NCI-H69 (cell line): ENCODE results near the gene CREB5.
A peak's percentile ranks its signal among the peaks of the same experiment; 100 is the strongest.
"Not testable (repeated sequence)": the region's sequence is repeated elsewhere in the genome, so short reads cannot be mapped to it uniquely, and the experiment has no call there.

Source experiments
- DNase-seq: peaks from one replicate; lab custom pipeline; 2025; lab: John Stamatoyannopoulos, UW

Gene CREB5

DNA sequence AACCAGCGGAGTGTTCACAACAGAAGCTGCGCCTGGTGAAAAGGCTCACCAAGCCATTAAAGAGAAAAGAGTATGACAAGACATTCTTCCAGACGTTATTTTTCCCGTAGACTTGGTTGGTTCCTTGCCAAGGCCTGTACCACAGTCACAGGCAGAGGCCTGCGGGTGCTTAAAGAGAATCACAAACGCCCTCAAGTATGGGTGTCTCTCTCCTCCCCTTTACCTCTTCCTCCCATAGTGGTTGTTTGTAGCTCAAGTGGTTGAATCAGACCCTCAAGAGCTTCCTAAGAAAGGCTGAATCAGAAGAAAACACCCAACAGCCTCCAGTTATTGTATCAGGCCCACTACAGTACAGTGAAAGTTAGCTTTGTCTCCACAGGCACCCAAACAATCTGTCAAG, 169.0 kb downstream of the CREB5 start:
- DNase-seq = no peak

DNA sequence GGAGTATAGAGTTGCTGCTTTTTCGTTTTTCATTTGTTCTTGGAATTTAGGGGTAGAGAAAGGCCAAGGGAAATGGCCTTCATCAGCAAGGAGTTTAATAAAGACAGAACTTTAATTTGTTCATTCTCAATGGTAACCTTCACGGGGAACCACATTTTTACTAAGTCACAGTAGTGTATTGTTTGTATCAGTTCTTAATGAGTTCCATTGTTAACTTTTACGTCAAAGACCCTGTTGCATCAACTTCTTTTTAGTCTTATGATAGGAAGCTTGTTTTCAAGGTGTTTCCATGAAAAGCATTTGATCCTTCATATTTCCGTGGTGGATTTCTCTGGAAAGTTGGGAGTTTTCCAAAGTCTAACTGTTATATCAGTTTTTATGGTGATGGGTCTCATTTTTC, 169.9 kb downstream of the CREB5 start:
- DNase-seq = no peak

DNA sequence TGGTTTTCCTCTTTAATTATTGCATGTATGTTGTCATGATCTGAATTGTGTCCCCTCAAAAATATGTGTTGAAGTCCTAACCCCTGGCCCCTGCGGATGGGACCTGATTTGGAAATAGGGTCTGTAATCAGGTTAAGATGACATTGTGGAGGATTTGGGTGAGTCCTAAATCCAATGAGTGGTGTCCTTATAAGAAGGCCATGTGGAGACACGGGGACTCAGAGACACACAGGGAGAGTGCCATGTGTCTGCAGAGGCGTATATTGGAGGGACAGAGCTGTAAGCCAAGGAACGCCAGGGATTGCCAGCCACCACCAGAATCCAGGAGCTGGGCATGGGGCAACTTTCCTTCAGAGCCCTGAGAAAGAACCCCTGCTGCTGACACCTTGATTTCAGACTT, 171.9 kb downstream of the CREB5 start:
- DNase-seq = no peak

DNA sequence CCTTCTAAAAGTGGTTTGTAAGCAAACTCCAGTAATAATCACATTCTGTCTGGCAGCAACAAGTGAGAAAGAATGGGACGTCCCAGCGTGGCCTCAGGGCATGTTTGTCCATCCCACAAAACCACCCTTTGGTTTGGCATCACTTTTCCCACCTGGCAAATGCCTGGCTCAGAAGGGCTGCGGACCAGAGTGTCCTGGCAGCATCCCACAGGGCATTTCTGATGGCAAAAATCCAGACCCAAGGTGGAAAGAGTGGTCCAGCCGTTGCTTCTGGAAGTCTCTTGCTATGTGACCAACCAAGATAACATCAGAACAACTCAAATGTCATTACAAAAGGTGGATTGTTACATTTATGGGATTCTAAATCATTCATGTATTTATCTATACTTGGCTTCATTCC, 174.4 kb downstream of the CREB5 start:
- DNase-seq = peak; percentile 39

DNA sequence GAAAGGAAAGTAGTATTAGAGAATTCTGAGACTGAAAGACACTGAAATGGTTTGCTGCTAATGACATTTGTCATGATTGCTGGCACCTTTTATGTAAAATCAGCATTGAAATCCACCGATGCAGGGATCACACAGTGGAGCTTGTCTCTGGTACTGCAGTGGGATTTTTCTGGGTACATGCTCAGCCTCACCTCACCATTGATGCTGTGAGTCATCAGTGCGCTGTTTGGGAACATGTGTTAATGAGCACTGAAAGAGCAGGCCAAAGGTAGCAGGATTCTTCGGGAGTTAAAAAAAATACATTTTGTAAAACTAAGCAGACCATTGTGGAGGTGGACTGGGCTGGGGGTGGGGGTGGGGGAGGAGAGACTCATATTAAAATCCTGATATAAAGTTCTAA, 174.9 kb downstream of the CREB5 start:
- DNase-seq = peak; percentile 30

DNA sequence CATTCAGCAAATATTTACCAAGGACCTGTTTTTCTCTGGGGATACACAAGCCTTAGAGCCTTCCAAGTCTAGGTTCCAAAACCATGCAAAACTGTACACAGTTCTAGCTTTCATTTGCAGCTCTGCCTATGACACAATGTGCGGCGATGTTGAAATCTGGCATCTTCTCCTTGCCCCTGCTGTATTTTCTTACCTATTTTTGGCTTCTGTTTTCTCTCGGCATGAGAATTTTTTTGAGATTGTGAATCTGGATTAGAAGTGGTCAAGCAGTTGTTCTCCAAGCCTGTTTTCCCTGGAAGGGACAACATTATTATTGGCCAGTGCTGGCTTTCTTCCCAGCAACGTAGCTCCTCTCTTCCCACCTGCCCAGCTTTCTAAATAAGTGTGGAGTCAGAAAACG, 176.3 kb downstream of the CREB5 start:
- DNase-seq = no peak

DNA sequence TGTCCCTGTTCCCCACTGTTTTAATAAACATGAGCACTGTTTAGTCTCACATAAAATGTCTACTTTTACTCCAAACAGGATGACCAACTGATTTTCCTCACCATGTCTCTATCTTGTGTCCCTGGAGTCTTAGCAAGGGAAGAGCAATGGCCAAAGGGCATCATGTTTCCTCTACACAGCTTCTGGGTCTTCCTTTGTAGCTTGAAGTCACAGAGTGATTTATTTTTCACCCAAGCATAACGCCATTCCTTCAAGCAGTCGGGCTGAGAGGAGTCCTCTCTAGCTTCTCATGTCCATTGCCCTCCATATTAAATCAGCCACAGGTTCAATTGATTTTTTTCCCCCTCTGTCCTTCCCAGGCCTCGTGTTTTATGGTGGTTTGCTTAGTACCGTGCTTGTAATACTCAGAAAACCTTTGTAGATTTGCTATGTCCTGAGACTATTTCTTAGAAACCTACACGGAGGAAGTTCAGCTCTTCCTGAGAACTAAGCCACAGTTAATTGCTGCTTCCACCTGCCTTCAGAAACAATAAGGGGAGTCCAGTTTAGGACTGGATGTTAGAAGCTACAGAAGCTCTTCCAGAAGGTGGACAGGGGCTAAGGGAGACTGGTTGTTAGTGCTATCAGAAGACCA, 178.8 kb downstream of the CREB5 start:
- DNase-seq = no peak

DNA sequence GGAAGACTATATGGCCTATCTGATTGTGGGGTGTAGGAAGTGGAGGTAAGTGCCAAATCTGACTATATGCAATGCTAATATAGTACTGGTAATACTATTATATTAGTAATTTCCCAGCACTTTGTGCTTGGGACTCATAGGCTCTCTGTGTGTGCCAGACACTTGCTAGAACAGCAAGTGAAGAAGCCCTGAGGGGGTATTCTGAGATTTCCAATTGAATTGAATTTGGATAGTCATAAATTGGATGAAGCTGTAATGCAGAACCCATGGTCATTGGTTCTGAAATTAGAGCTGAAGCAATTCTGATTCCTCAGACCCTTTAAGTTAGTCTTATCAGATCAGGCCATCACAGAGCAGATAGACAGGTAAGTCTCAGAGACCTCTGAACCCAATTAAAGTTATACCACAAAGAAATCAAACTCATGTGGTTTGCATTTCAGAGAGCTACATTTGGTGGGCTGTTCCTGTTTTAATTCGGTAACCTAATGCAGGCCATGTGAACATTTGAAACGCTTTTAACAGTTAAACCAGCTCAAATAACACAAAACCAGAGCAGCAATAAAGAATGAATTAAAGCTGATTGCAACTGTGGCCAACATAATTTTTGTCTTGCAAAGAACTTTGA, 179.5 kb downstream of the CREB5 start:
- DNase-seq = no peak

DNA sequence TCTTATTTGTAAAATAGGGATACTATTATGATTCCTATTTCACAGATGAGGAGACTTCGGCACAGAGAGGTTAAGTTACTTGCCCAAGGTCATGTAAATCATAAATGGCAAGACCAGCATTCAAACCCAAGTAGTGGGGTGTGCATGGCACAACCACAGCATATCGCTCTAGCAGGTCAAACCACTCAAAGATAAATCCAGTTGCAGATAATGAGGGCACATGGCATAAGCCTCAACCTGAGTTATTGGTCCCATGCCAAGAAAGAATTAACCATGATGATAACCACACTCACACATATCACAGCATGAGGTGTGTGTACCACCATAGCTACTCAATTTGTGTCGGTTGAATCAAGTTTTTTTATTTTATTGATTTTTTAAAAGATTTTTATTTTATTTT, 180.5 kb downstream of the CREB5 start:
- peak; percentile 31 for DNase-seq

DNA sequence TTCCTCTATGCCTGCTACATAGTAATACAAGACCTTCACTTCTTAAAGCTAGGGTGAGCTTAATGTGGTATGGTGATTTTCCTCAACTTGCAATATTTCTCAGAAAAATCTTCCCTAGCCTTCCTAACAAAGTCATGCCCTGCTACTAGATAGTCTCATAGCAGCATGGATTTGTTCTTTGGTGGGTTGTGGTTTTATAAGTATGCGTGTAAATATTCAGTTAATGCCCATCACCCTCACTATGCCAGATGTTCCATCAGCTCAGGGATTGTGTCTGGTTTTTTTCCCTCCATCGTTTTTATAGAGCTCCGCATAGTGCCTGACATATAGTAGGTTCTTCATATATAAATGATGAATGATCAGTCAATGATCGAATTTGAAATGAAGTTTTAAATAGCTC, 182.8 kb downstream of the CREB5 start:
- no peak for DNase-seq

DNA sequence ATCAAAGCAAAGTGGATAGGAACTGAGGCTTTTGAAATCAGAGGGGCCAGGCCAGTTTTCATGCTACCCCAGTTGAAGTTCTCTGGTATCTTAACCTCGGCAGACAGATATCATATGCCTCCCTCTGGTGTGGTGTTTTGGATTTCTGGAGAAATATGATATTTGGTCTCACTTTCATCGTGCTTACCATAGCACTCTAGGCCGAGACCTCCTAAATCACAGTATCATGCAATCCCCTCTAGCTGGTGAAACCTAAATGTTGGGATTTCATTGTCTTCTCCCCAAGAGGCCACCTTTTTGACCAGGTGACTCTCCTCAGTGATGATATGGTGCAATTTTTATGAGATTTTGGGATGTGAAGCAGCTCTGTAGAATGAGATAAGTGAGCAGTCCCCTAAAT, 183.5 kb downstream of the CREB5 start:
- DNase-seq = no peak

DNA sequence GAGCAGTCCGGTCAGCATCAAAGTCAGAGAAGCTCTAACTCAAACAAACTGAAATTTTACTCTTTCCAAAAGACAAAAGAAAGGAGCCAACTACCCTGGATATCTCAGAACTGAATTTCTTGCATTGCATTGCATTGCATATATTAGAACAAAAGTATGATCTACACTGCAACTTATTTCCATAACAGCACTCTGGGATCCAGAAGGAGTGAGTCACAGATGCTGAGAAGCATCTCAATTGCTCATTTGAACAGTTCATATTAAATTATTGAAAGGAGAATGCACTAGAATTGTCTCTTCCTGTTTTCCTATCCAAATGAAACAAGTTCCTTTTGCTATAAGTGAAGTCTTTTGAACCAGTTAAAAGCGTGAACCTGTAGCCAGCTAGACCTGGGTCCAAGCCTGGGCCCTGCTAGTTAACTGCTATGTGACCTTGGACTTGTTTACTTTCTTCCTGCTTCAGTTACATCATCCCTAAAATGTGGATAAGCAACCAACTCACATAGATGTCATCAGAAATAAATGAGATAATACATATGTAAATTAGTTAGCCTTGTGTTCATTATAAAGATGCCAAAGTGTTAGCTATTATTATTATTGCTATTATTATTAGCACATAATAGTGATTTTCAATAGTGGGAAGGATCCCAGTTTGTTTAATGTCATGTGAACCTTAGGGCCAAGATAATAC, 184.1 kb downstream of the CREB5 start:
- DNase-seq = no peak

DNA sequence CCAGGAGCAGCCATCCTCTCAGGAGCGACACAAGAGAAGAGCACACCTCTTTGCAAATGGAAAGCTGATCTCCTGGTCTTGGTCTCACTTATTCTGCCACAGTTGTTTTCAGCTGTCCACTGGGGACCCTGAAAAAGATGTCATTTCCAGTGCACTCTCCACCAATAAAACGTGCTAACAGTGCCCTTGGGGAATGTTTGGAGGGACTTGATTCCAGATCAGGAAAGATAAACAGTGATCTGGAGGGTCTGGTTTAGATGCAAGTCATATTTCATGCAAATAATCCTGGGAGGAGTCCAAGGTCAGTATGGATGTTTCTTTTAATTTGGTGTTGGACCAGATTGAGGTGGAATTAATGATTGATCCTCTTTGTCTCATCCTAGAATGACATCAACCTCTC, 185.0 kb downstream of the CREB5 start:
- no peak for DNase-seq

DNA sequence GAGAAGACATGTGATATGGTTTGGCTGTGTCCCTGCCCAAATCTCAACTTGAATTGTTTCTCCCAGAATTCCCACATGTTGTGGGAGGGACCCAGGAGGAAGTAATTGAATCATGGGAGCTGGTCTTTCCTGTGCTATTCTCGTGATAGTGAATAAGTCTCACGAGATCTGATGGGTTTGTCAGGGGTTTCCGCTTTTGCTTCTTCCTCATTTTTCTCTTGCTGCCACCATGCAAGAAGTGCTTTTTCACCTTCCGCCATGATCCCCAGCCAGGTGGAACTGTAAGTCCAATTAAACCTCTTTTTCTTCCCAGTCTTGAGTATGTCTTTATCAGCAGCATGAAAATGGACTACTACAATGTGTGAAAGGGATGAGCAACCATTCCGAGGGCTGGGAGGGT, 185.7 kb downstream of the CREB5 start:
- DNase-seq = not testable (repeated sequence)

DNA sequence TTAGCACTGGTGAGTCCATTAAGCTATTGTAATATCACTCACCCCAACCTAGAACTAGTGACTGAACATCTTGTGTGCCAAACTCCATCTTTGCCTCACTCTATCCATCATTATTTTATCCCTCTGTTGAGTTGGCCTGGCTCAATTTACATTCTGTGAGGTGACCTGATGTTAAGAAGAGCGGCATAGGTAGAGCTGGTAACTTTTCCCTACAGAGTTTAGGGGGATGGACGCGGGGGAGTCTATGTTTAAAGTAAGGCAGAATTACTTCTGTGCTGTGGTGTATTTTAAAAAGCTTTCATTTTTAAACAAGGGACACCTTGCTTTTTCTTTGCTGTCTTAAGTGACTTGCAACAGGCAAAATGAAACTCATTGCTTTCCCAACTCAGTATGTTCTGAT, 186.3 kb downstream of the CREB5 start:
- no peak for DNase-seq

DNA sequence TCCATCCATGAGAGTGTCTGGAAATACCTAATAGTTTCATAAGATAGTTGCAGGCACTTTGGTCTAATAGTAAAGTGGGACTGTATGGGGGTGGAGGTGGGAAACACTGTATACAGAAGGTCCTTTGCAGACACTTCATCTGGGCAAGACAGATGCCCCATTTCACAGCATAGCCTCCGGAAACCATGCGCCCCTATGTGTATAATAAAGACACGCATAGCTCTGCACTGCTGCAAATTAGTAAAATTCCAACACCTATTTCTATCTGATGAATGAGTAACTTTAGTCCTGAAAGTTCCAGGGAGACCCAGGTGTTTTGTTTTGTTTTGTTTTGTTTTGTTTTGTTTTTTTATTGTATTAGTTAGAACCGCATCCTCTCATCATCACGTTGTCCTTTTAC, 187.1 kb downstream of the CREB5 start:
- no peak for DNase-seq

DNA sequence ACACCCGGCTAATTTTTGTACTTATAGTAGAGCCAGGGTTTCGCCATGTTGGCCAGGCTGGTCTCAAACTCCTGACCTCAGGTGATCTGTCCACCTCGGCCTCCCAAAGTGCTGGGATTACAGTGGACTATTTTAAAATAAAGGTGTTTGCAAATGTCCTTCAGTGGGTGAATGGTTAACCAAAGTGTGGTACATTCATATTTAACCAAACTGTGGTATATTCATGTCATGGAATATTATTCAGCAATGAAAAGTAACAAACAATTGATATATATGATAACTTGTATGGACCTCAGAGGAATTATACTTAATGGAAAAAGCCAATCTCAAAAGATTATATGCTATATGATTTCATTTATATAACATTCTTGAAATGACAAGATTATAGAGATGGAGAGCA, 190.0 kb downstream of the CREB5 start:
- no peak for DNase-seq

DNA sequence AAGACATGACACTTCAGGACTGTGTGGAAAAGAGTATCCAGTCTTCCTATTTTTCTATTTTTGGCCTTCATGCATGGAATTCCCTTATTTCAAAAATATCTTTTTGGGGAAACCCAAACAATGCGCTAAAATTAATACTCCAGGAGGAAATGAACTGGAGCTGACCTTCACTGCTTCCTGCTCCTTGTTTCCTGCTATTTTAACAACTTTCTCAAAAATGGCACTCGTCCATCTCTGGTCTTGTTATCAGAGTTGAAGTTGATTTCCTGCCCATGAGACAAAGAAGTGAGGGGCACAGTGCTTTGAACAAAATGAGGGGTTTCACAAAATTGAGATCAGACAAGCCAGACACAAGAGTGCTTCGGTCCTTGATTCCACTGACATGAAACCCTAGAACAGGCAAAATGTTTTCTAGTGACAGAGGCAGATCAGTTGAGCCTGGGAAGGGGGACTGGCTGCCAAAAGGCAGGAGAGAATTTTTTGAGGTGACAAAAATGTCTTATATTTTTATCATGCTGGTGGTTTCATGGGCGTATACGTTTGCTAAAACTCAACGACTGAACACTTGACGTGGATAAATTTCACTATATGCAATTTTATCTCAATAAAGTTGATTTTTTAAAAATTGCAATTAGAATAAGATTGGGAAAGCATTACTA, 193.2 kb downstream of the CREB5 start:
- no peak for DNase-seq

DNA sequence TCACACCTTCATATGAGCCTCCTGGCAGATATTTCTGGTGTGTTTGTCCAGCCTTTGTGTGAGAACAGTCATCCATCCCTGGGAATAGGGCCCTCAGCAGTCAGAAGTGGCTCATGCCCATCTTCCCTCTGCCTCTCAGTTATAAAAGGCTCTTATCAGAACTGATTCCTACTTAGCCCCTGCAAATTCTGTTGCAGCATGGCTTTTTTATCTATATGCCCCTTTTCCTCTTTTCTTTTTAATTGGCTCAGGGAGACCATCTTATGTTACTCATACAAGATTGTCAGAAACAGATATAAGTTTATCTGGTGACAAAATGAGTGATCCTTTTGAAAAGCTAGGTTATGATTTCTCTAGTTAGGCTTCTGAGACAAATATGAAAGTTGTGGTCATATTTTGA, 194.1 kb downstream of the CREB5 start:
- DNase-seq = no peak

DNA sequence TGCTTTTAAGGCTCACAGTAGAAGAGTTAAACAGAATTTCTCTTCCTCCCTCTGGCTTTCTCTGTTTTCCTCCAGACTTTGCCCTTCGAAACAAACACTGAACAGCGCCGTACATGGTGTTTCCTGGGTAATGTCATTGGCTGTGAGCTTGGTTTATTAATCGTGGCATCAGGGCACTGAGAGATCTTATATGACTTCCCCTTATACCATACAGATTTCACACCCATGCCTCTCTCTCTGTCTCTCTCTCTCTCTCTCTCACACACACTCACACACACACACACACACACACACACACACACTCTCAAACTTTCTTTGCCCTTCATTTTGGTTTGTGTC, 195.5 kb downstream of the CREB5 start:
- DNase-seq = no peak

DNA sequence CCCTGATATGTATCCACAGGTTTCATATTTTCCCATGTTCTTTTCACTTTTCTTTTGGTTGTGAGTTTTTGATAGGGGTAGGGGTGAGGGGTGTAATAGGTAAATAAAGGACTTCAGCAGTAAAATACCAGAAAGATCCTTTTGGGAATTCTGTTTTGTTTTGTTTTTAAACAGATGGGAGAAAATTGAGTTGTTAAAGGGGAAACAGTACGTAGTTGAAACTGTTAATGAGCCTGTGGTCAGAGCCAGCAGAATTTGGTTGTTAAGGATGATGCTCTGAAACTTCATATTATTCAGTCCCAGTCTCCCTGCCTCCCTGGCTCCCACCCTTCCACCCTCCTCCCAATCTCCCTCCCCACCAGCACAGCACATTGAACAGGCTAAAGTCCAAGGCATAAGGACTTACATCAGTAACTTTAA, 195.9 kb downstream of the CREB5 start:
- DNase-seq = no peak

DNA sequence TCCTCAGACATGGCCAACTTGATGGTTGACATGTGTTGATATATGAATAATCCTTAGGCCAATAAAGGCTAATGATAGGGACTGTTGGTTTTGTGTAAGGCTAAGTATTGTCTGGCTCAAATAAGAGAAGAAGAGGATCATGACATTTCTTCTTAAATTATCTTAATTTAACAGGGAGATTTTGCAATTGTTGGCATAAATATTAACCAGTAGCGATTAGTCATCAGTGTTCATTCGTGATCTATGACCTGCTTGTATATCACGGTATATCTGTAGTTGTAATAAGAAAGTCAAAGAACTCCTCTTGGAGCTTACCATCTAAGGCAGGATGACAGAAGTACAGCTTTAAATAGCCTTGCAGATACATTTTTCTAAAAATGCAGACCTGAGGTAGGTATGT, 196.4 kb downstream of the CREB5 start:
- no peak for DNase-seq

DNA sequence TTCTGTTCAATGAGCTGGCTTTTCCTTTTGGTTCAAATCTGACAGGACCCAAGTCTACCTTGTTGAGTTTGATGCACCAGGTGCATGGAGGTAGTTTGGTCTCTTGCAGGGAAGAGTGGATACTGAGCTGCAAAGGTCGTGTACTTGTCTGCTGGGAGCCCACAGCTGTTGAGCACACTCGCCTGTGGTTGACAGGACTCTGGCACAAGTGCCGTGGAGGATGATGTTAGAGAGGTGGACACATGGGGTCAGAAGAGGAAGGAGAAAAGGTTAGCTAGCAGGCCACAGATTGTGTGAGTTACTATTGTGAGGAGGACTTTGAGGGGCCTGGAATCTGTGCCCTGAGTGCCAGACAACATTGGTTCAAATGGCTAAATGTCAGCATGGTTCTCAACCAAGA, 197.3 kb downstream of the CREB5 start:
- no peak for DNase-seq
